Neural cell (in vitro differentiated cells): Measurements from ENCODE around the gene FRMPD4. TPM values are rescaled to one million over a fixed set of nuclear protein-coding genes. Genes with fewer than 3 reads are reported as not detected.

ENCODE experiments used
- H2AFZ ChIP-seq: fragments of 200-600, 300-800 bp; sonication (generic), shearing (Covaris generic); 2 replicates; pipeline ENCODE4 v1.6.0; 2014; ENCODE audit warnings: low read depth, mild to moderate bottlenecking, antibody characterized with exemption, low read length, moderate library complexity
- H3F3A ChIP-seq: fragments of 200-600 bp; shearing (Covaris generic); 2 replicates; pipeline ENCODE4 v1.6.1; 2016; ENCODE audit warnings: mild to moderate bottlenecking, moderate library complexity, mixed read lengths, antibody characterized with exemption, low read length; ENCODE audit not compliant: insufficient read depth, poor library complexity, severe bottlenecking
- H3K27ac ChIP-seq: fragments of 200-600, 300-800 bp; sonication (generic), shearing (Covaris generic); 2 replicates; pipeline ENCODE4 v1.5.1; 2014; ENCODE audit warnings: mild to moderate bottlenecking, low read length, moderate library complexity
- H3K27me3 ChIP-seq: fragments of 300-800, 200-600 bp; sonication (generic), shearing (Covaris generic); 2 replicates; pipeline ENCODE4 v1.6.0; 2014; ENCODE audit warnings: mild to moderate bottlenecking, low read depth, low read length, moderate library complexity; ENCODE audit not compliant: insufficient read depth
- H3K36me3 ChIP-seq: fragments of 300-800, 200-600 bp; sonication (generic), shearing (Covaris generic); 2 replicates; pipeline ENCODE4 v1.5.1; 2014; ENCODE audit warnings: mild to moderate bottlenecking, antibody characterized with exemption, low read length, moderate library complexity; ENCODE audit not compliant: insufficient read depth
- H3K4me2 ChIP-seq: fragments of 300-800, 200-600 bp; sonication (generic), shearing (Covaris generic); 2 replicates; pipeline ENCODE4 v1.6.0; 2014; ENCODE audit warnings: mild to moderate bottlenecking, low read length
- H3K4me3 ChIP-seq: fragments of 300-800, 200-600 bp; sonication (generic), shearing (Covaris generic); 2 replicates; pipeline ENCODE4 v1.5.1; 2014; ENCODE audit warnings: mild to moderate bottlenecking, low read length, moderate library complexity
- H3K79me2 ChIP-seq: fragments of 200-600 bp; shearing (Covaris generic); replicated peaks from 2 replicates; pipeline ENCODE4 v1.6.0; 2014; ENCODE audit warnings: mild to moderate bottlenecking, low read length, moderate library complexity; ENCODE audit not compliant: insufficient read depth
- H3K9ac ChIP-seq: fragments of 300-800, 200-600 bp; sonication (generic), shearing (Covaris generic); 2 replicates; pipeline ENCODE4 v1.6.1; 2016; ENCODE audit warnings: mild to moderate bottlenecking, low read length, mixed read lengths
- H3K9me2 ChIP-seq: fragments of 200-600 bp; shearing (Covaris generic); 2 replicates; pipeline ENCODE4 v1.6.1; 2016; ENCODE audit warnings: mild to moderate bottlenecking, low read length, mixed read lengths; ENCODE audit not compliant: insufficient read depth
- H3K9me3 ChIP-seq: fragments of 200-600, 300-800 bp; sonication (generic), shearing (Covaris generic); 2 replicates; pipeline ENCODE4 v1.6.1; 2016; ENCODE audit warnings: mild to moderate bottlenecking, mixed run types, low read length, moderate library complexity, mixed read lengths
- H4K20me1 ChIP-seq: fragments of 200-600 bp; shearing (Covaris generic); 2 replicates; pipeline ENCODE4 v1.6.1; 2016; ENCODE audit warnings: mild to moderate bottlenecking, mixed run types; ENCODE audit not compliant: insufficient read depth
- EP300 ChIP-seq: fragments of 450-650 bp; conservative IDR thresholded peaks from 2 replicates; pipeline ENCODE4 v1.6.1; 2014; ENCODE audit warnings: antibody characterized with exemption, mild to moderate bottlenecking, moderate library complexity; ENCODE audit not compliant: poor library complexity, severe bottlenecking
- EZH2 ChIP-seq: fragments of 200-600, 300-800 bp; shearing (Covaris generic), sonication (generic); IDR thresholded peaks from 2 replicates; pipeline ENCODE4 v1.6.1; 2014; ENCODE audit warnings: antibody characterized with exemption, low read length, borderline replicate concordance, mild to moderate bottlenecking; ENCODE audit not compliant: insufficient read depth, poor library complexity, severe bottlenecking
- MXI1 ChIP-seq: fragments of 450-650 bp; conservative IDR thresholded peaks from 2 replicates; pipeline ENCODE4 v1.6.1; 2014; ENCODE audit warnings: antibody characterized with exemption, mild to moderate bottlenecking; ENCODE audit not compliant: poor library complexity, severe bottlenecking
- POLR2AphosphoS5 ChIP-seq: IDR thresholded peaks from 2 replicates; pipeline ENCODE4 v1.6.1; 2012
- RAD21 ChIP-seq: fragments of 450-650 bp; conservative IDR thresholded peaks from 2 replicates; pipeline ENCODE4 v1.6.1; 2014; ENCODE audit warnings: antibody characterized with exemption, mild to moderate bottlenecking, moderate library complexity
- SMC3 ChIP-seq: fragments of 450-650 bp; conservative IDR thresholded peaks from 2 replicates; pipeline ENCODE4 v1.6.1; 2014; ENCODE audit warnings: antibody characterized with exemption, mild to moderate bottlenecking, moderate library complexity; ENCODE audit not compliant: poor library complexity
- TAF1 ChIP-seq: IDR thresholded peaks from 2 replicates; pipeline ENCODE4 v1.6.1; 2012; ENCODE audit warnings: low read depth
- polyA plus RNA-seq: library from polyadenylated mRNA; depleted of rRNA; stranded (reverse); fragments of >200 nt; gene quantifications from 2 replicates; pipeline ENCODE4 v1.2.3, GENCODE V29; 2014
- TF ChIP-seq, protein P1 (sequence below): fragments of 450-650 bp; IDR thresholded peaks from 2 replicates; pipeline ENCODE4 v1.5.1; 2014; ENCODE audit warnings: antibody characterized with exemption, mild to moderate bottlenecking, moderate library complexity; ENCODE audit not compliant: poor library complexity, severe bottlenecking
- TF ChIP-seq, protein P2 (sequence below): IDR thresholded peaks from 2 replicates; pipeline ENCODE4 v1.6.1; 2012; ENCODE audit warnings: borderline replicate concordance

Gene FRMPD4
- polyA plus RNA-seq, 1 donor from 2014 or later, result 1.2 TPM

DNA sequence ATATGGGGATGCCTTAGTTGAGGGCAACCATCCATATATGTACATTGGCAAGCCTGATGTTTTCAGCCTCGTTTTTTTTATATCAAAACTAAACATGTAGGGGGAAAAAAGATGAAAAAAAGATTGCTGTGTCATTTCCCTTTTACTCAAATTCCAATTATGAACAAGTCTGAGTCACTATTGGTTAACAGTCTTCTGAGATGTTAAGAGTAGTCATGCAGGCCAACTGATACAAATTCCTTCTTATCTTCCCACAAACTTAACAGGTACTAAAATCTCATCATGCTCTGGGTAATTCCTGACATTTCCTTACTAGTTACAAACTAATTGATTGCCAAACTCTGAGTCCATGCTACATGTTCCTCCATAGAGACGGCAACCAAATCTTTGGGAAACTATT, 222.1 kb downstream of the FRMPD4 start:
- TF ChIP-seq POLR2AphosphoS5 (no peak), MXI1 (no peak)
- TF ChIP-seq, protein P1, sequence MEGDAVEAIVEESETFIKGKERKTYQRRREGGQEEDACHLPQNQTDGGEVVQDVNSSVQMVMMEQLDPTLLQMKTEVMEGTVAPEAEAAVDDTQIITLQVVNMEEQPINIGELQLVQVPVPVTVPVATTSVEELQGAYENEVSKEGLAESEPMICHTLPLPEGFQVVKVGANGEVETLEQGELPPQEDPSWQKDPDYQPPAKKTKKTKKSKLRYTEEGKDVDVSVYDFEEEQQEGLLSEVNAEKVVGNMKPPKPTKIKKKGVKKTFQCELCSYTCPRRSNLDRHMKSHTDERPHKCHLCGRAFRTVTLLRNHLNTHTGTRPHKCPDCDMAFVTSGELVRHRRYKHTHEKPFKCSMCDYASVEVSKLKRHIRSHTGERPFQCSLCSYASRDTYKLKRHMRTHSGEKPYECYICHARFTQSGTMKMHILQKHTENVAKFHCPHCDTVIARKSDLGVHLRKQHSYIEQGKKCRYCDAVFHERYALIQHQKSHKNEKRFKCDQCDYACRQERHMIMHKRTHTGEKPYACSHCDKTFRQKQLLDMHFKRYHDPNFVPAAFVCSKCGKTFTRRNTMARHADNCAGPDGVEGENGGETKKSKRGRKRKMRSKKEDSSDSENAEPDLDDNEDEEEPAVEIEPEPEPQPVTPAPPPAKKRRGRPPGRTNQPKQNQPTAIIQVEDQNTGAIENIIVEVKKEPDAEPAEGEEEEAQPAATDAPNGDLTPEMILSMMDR, result no peak
- Histone ChIP-seq H3K4me2 (no peak overlapping the region), H3K27me3 (no peaks in the 10 kb centered on the region), H3F3A (no peaks in the 10 kb centered on the region), H3K27ac (no peak overlapping the region), H3K9me2 (no peaks in the 10 kb centered on the region), H3K9me3 (no peaks in the 10 kb centered on the region), H3K4me3 (no peak overlapping the region), H4K20me1 (no peaks in the 10 kb centered on the region), H3K36me3 (no peaks in the 10 kb centered on the region), H2AFZ (no peak overlapping the region), H3K9ac (no peak overlapping the region), H3K79me2 (no peaks in the 10 kb centered on the region)

DNA sequence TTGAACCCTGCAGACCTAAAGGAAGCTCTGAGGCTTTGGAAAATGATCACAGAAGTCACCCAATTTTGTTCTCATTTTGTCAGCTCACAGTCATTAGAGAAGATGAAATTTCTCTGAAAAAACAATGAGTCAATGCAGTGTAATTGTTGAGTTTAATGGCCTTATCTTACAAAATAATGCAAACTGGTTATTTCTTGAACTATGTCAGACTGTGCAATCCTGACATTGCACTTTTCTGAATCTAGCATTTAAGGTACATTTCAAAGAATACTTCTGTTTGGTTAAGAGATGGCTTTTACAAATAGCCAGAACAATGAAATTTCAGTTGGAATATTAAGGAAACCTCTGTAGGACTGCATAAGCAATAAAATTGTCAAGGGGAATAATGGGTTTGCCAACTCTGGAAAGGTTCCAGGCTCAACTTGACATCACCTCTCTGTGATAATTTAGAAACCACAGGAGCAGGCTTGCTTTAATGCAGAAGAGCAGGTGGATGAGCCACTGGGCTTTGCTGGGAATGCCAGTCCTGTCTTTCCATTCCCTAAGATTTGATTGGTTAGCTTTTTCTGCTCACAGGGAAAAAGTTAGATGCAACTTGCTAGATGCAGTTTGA, 222.8 kb downstream of the FRMPD4 start:
- Histone ChIP-seq H3K4me2 (no peak overlapping the region), H3K27me3 (no peaks in the 10 kb centered on the region), H3K9me3 (no peaks in the 10 kb centered on the region), H4K20me1 (no peaks in the 10 kb centered on the region), H3K36me3 (no peaks in the 10 kb centered on the region), H3K79me2 (no peaks in the 10 kb centered on the region), H3K27ac (no peak overlapping the region), H2AFZ (no peak overlapping the region), H3K9ac (no peak overlapping the region), H3K4me3 (no peak overlapping the region), H3K9me2 (no peaks in the 10 kb centered on the region), H3F3A (no peaks in the 10 kb centered on the region)
- TF ChIP-seq, protein P2, sequence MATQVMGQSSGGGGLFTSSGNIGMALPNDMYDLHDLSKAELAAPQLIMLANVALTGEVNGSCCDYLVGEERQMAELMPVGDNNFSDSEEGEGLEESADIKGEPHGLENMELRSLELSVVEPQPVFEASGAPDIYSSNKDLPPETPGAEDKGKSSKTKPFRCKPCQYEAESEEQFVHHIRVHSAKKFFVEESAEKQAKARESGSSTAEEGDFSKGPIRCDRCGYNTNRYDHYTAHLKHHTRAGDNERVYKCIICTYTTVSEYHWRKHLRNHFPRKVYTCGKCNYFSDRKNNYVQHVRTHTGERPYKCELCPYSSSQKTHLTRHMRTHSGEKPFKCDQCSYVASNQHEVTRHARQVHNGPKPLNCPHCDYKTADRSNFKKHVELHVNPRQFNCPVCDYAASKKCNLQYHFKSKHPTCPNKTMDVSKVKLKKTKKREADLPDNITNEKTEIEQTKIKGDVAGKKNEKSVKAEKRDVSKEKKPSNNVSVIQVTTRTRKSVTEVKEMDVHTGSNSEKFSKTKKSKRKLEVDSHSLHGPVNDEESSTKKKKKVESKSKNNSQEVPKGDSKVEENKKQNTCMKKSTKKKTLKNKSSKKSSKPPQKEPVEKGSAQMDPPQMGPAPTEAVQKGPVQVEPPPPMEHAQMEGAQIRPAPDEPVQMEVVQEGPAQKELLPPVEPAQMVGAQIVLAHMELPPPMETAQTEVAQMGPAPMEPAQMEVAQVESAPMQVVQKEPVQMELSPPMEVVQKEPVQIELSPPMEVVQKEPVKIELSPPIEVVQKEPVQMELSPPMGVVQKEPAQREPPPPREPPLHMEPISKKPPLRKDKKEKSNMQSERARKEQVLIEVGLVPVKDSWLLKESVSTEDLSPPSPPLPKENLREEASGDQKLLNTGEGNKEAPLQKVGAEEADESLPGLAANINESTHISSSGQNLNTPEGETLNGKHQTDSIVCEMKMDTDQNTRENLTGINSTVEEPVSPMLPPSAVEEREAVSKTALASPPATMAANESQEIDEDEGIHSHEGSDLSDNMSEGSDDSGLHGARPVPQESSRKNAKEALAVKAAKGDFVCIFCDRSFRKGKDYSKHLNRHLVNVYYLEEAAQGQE, result no peak
- TF ChIP-seq POLR2AphosphoS5 (no peak), SMC3 (no peak), TAF1 (no peak), EZH2 (no peak), MXI1 (no peak), RAD21 (no peak), EP300 (no peak)
- TF ChIP-seq, protein P1, result no peak
